Activated CD8-positive, alpha-beta memory T cell treated with anti-CD3 and anti-CD28 coated beads, Interleukin-2, amount 50 U/mL, for 4 hours (primary cell): ENCODE data around the gene IMPA2.
A peak's percentile ranks its signal among the peaks of the same experiment; 100 is the strongest.
"Not testable (repeated sequence)": the region's sequence is repeated elsewhere in the genome, so short reads cannot be mapped to it uniquely, and the experiment has no call there.

ENCODE experiments used
- DNase-seq: peaks from one replicate; pipeline ENCODE4 v3.0.0-alpha.2; 2020

The IMPA2 gene

DNA sequence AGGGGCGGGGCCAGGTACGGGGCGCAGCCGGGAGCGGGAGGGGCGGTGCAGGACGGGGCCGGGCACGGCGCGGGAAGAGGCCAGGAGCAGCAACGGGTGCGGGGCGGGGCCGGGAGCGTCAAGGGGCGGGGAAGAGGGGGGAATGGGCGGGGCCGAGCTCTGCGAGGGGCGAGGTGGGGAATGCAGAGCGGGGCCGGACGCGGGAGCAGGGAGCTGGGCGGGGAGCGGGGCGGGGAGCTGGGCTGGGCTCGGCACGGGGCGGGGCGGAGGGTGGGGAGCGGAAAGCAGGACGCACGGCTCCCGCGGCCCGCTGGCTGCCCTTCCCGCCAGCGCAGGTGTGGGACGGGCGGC lies at the start of gene IMPA2:
IMPA2 (plus strand) TSS at position 316 of the 351 bp plus-strand sequence. CDS start 163 bp downstream, outside the sequence.
- DNase-seq: no peak

DNA sequence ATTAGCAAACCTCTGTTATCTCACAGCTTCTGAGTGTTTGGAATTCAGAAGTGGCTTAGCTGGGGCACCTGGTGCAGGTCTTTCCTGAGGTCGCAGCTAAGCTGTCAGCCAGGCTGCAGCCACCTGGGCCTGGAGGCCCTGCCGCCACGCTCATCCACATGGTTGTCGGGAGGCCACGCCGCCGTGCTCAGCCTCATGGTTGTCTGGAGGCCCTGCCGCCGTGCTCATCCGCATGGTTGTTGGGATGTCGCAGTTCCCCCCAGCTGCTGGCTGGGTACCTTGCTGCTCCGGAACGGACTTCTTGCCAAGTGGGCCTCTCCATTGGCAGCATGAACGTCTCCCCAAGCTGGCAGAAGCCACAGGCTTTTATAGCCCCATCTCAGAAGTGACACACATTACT lies 48.9 kb upstream of the IMPA2 start:
- DNase-seq: no peak

DNA sequence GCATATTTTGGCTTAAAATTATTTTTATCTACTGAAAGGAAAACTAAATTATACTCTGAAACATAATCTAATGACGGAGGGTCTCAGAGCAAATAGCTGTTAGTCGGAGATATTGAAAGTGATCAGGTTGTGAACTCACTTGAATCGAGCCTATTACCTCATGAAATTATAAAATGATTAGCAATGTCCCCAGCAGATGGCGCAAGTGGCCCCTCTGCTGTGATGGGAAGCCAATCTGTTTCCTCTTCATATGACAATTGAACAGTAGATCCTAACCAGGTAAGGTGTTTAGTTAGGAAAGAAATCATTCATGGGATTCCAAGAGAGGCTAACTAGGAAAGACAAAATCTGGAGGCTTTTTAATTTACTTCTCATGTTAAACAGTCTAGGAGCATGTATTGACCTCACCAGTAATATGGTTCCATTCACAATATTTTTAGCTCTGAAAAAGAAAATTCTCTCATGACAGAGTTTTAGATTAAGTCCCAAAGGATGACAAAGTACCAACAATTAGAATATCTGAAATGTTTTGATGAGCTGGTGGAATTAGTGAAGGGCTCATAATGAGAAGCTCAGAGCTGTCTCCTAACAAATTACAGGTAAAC lies 43.3 kb upstream of the IMPA2 start:
- DNase-seq: peak; percentile 77

DNA sequence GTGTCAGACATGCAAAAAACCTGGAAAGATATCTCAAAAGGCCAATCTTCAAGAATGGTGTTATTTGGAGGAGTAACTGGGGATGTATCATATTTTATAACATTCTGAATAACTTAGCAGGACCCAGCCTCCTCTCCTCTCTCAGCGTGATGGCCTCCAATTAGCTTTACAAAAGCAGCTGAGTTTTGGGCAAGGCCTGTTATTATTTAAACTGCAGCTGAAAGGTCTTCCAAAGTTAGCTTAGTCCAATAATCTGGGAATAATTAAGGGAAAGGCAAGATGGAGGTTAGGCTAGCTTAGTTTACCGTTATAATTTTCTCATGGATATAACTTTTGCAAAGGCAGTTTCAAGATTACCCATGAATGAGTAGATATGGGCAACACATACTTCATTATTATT lies 40.4 kb upstream of the IMPA2 start:
- no peak for DNase-seq

DNA sequence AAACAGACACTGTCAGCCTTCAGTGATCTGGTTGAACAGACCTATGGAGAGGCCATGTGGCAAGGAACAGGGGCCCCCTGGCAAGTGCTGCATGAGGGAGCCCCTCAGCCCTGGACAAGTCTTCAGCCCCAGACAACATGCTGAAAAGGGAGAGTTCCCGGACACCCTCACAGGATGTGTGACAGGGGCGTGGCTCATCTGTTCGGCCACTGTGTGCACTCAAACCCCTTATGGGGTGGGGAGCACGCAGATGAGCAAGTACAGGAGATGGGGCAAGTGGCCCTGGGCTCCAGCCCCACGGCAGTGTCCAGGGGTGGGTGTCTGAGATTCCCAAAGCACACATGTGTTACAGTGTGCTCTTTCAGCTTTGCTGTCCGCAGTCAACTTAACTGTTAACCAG lies 37.8 kb upstream of the IMPA2 start:
- DNase-seq: no peak

DNA sequence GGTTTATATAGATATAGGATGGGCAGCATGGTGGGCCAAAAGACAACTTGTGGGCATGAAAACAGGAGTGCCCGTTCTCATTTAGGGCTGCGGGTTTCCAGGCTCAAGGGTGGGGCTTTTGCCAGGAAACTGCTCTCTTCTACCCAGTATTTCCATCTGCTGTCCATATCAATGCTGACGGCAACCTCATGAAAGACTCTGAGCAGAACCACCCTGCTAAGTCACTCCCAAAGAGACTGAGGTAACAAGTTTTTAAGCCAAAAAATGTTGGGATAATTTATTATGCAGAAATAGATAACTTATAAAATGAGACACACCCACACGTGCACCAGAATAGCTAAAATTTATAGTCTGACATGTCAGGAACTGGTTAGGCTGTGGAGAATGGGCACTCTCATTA lies 37.1 kb upstream of the IMPA2 start:
- no peak for DNase-seq

DNA sequence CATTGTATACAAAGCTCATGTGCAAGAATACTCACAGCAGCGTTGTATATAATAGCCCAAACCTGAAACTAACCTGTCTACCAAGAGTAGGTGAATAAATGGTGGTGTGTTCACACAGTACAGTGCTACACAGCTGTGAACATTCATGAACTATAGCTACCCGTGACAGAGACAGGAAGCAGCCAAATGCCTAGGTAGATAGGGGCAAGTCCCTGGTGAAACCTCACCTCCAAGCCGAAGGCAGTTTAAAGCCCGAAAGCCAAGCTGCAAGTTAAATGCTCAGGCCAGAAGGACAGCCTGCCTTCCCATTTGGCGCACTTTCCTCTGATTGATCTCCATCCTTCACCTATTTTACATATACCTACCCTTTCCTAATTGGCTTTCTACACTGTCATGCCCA lies 36.5 kb upstream of the IMPA2 start:
- DNase-seq: no peak

DNA sequence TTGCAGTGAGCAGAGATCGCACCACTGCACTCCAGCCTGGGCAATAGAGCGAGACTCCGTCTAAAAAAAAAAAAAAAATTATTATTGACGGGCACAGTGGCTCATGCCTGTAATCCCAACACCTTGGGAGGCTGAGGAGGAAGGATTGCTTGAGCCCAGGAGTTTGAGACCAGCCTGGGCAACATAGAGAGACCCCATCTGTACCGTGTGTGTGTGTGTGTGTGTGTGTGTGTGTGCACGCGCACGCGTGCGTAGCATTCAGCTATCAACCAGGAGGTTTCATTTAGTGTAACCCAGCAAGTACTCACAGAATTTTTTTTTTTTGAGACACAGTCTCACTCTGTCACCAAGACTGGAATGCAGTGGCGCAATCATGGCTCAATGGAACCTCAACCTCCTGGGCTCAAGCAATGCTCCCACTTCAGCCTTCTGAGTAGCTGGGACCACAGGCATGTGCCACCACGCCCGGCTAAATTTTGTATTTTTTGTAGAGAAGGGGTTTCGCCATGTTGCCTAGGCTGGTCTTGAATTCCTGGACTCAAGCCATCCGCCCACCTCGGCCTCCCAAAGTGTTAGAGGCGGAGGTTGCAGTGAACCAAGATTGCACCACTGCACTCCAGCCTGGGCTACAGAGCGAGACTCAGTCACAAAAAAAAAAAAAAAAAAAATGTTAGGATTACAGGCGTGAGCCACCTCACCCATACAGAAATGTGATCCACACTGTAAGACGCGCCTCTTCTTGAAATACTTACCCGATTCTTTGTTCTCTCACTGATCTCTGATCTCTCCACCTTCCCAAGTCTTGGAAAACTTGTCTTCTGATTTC lies 35.3 kb upstream of the IMPA2 start:
- not testable (repeated sequence) for DNase-seq

DNA sequence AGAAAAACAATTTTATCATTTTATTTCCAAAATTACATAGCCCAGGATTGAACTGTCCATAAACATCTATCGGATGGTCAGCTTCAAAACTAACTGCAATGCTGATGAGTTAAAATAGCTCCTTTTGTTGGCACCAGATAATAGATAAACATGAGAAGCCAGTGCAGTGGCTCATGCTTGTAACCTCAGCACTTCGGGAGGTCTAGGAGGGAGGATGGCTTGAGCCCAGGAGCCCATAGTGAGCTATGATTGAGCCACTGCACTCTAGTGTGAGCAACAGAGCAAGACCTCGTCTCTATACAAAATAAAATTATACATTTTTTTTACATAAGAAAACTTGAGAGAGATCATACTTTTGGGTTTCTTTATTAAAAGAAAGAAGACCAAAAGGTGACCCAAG lies 34.6 kb upstream of the IMPA2 start:
- DNase-seq: no peak

DNA sequence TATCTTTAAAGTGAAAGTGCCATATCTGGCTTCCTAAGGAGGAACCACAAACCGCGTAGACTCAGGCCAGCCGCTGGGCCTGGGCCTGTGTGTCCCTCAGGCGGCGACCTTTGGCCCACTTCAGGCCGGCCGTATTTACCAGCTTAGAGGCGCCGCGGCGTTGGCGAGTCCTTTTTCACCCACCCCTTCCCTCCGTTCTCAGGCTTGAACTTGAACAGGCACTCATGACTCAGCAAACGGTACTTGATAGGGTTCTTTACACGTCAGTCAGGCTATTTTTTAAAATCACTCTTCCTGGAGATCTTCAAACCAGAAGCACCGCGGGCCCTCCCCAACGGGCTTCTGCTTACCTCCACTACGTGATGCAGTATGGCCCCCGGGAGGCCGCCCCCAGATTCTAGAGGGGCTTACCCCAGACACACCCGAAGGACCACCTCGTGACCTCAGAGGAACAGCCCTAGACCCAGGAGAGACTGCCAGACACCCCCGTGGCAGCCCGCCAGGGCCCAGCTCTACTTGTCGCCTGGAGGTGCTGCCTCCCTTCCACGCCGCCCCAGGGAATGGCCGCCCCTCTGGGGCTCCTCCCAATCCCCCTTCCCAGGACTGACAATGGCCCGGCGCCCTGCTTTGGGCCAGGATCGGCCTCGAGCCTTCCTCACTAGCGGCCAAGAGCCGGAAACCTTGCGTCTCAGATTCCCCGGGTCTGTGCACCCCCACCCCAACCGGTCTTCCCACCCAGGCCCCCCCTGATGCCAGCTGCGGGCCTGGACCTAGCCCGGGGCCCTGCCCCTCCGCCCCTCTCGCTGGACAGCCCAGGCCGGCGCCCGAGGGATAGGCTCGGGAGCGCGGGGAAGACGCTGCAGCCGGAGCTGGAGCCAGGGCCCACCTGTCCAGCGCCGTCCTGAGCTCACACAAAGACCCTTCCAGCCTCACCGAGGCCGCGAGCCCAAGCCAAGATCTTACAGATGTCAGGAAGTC lies 33.8 kb upstream of the IMPA2 start:
- DNase-seq: peak; percentile 44

DNA sequence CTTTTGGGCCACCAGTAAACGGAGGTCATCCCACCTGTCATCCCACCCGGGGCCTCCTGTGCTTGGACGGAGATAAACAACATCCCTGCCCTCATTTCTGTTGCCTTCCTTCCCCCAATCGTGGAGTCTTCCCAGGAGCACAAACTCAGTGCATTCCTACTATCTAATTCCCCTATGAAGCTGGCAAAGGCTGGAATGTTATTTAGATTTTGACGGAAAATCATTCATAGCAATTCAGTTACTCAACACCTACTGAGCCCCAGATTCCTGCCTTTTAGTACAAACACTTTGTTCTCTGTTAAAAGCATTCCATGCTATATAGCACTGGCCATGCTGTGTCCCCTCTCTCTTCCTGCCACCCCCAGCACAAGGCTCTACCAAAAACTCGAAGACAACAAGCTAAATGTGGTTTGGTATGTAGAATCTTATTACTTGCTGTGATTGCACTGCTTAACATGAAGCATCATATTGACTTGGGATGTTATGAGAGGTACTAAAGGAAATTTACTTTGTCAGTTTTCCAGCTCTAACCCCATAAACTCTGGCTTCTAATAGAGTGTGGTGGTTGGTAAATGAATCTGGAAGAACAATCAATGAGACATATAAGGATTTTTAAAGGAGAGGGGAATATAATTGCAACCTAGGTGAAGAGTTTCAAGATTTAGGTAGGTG lies 32.3 kb upstream of the IMPA2 start:
- no peak for DNase-seq

DNA sequence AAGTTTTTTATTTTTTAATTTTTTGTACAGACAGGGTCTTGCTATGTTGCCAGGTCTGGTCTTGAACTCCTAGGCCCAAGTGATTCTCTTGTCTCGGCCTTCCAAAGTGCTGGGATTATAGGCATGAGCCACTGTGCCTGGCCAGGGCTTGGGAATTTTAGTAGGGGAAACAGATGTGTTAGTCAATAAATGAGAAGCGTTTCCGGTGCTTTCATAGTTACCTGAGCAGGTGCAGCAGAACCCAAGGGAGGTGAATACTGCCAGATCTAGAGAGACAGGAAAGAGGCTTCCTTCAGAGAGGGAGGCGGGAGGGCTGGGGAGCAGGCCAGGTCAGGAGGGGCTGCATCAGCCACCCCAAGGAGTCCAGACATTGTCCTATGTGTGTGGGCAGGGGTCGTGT lies 30.5 kb upstream of the IMPA2 start:
- DNase-seq: no peak

DNA sequence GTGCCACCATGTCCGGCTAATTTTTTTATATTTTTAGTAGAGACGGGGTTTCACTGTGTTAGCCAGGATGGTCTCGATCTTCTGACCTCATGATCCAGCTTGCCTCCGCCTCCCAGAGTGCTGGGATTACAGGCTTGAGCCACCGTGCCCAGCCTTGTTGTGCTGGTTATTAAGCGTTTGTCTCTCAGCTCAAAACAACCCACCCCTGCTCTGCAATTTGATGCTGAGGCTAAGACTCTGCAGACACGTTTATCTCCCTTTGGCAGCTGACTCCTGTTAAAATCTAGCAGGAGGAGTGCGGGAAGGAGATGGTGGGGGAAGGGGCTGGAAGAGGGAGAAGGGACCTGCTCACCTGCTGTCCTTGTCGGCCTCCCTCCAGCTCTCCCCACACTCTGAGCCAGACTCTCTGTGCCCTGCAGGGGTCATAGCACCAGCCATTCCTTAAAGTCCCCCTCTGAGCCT lies 29.9 kb upstream of the IMPA2 start:
- DNase-seq: no peak

DNA sequence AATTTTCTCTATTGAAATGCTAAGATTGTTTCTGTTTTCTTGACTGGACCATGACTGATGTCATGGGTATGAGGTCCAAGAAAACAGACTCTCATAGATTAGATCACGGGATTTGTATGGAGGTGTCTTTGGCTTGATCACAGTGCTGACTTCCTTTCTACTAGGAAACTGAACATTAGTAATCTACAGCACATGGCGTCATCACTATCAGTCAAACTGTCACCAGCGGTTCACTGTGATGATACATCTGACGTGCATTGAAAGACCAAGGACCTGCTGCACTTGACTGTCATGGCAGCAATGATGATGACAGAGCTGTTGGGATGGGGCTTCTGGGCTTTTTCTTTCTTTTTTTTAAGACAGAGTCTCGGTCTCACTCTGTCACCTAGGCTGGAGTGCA lies 28.2 kb upstream of the IMPA2 start:
- no peak for DNase-seq

DNA sequence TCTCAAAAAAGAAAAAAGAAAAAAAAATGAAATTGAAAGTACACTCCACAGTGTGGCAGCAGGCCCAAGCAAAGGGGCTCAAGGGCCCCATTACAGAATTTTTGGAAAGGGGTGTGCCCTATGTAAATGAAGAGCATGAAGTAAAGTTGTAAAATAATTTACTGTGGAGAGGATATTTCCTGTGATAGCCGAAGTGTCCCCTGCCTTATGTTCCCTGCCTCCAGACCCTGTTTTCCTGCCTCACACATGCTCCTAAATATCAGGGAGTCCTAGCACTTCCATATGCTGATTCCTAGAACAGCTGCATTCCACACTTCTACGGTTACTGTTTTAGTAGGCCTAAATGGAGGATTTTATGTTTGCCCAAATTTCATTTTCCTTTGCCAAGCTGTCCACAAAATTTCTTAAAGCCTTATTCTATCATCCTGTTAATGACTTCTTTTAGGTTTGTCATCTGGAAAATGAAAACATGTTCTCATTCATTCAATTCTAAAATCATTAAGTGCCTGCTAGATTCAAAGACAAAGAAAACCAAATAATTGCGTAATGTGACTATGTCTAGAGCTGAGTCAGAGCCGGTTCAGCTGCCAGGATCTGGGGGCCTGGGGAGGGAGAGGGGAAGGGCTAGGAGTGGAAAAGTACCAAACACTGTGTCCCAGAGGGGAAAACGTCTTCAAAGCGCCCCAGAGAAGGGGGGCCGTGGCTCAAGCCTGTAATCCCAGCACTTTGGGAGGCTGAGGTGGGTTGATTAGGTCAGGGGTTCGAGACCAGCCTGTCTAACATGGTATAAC lies 25.9 kb upstream of the IMPA2 start:
- no peak for DNase-seq

DNA sequence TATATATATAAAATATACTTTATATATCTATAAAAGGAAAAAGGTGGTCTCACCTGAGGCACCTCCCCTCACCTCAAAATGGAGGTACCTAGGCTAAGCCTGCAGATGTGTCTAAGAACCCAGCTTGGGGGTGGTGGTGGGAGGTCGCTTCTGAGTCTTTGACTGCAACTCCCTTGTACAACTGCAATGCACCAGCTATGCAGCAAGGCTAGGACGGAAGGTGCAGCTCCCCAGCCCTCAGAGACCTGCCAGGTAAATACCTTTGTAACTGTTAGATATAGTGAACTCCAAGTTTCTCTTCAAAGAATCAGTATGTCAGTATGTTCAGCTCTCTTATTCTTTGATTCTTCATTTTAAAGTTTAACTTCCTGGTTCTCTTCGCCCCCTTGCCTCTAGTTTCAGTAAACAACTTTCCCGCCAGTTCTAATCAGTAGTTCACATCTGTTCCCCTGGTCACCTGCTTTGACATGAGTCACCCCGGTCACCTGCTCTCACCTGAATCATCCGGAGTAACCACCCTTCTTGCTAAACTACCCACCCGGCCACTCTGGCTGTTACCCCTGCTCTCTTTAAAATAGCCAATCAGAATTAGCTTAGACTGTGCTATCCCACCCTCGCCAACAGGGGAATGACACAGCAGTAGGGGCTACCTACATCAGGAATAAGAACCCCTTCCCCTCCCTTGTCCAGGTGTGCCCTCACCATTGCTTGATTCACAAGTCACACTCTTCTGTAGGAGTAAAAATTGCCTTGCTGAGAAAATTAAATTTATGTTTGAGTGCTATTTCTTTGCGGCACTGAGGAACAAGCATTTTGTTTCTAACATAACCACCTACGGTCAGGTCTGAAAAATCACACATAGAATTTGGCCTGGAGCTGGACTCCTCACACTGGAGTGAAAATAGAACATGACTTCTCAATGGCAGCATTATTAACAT lies 24.7 kb upstream of the IMPA2 start:
- no peak for DNase-seq

DNA sequence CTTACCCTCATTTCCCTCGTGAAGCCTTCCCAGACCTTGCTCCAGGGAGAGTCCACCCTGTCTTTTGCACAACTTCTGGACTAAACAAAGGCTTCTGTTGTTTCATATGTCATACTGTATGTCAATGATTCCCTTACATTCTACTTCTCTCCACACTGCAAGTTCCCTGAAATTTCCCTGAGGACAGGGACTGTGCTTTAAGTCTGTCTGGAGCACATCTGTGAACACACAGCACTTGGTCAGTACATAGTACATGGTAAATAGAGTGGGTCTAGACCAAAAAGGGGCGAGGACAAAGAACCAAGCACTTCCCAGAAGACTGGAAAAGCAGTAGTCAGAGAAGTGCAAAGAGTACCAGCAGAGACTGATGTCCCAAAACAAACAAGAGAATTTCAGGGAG lies 23.7 kb upstream of the IMPA2 start:
- DNase-seq: no peak

DNA sequence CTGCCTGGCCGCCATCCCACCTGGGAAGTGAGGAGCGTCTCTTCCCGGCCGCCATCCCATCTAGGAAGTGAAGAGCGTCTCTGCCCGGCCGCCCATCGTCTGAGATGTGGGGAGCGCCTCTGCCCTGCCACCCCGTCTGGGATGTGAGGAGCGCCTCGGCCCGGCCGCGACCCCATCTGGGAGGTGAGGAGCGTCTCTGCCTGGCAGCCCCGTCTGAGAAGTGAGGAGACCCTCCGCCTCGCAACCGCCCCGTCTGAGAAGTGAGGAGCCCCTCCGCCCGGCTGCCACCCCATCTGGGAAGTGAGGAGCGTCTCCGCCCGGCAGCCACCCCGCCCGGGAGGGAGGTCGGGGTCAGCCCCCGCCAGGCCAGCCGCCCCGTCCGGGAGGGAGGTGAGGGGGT lies 21.7 kb upstream of the IMPA2 start:
- DNase-seq: not testable (repeated sequence)

DNA sequence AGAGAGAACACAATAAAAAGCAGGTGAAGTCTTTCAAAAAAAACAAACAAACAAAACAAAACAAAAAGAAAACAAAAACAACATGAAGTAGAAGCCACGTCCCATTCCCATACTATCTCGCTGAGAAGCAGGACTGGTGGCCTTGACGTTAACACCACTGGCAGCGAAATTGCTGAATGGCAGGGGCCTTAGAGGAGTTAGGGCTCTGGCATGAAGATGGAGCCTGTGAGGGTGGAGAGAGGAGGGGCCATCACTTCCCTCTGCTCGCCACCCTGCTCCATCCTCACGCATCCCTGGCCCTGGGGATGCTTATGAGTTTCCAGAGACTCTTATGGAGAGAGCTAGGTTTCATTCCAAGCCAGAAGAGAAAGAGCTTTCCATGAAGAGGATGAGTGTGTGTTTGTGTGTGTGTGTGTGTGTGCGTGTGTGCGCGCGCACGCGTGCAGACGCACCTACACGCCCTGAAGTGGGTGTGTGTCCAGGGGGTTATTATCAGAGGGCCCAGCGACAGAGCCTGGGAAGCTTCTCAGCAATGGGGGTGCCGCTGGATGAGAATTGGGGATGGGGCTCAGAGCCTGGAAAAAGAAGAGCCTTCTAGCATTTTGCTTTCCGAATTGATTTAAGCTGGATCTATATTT lies 20.4 kb upstream of the IMPA2 start:
- DNase-seq: no peak

DNA sequence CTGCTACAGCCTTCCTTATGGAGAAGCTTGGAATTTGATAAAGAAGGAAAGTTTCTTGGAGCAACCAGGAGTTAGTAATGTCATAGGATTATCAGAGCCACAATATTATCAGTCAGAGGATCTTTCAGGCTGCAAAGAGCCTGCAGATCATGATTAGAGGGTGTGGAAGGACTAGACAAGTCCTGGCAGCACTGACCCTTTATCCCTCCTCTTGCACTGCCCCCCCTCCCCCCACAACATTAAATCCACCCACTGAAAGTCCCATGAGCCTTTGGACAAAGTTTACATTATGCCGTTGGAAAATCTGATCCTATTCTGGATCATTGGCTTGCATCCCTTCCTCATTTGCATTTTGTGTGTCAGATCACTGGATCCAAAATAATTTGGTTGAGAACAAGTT lies 18.7 kb upstream of the IMPA2 start:
- DNase-seq: no peak
